SK-N-MC (cell line): ENCODE measurements around the gene PSTPIP1.

Experiments used
- FOXP2 ChIP-seq: optimal IDR thresholded peaks from 2 replicates; pipeline ENCODE3; 2011; ENCODE audit warnings: mild to moderate bottlenecking, moderate library complexity; ENCODE audit not compliant: insufficient read depth; ENCODE audit errors: extremely low read length, control extremely low read depth
- POLR2AphosphoS5 ChIP-seq: IDR thresholded peaks from 2 replicates; pipeline ENCODE4 v1.6.1; 2012; ENCODE audit warnings: mild to moderate bottlenecking, low read depth, low read length, borderline replicate concordance

DNA sequence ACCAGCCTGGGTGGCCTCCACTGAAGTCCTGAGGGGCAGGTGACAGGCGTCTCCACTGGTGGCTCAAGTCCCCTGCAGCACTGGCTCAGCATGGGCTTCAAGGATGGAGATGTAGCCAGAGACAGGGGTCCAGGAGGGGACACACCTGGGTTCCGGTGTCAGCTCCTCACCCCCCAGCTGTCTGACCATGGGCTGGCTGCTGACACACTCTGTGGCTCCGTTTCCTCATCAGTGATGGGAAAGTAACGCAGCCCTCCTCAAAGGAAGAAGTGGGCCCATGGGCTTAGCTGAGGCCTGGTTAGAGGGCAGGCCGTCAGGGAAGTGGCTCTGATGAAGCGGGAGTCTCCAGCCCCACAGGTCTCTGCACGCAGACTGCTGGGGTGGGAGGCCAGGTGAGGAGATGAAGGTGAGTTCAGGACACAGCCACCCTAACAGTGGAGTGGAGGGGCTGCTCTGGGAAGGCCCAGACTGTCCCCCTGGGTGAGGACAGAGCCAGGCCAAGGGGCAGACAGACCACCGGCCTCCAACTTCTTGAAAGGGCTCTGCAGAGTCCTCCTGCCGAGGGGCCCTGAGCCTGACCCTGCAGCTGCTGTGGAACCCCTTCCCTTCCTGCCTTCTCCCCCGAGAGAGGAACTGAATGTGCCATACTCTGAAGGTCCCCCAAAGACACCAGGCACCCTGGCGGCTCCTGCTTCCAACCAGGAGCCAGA is 24.0 kb downstream of the PSTPIP1 start:
- TF ChIP-seq POLR2AphosphoS5 (no peak), FOXP2 (no peak)
